OCI-LY3 (cell line): ENCODE measurements around the gene TMEM19.
A peak's percentile ranks its signal among the peaks of the same experiment; 100 is the strongest.

Experiments
- H2AFZ ChIP-seq: fragments of 200-600, 300-600 bp; shearing (Covaris generic); 2 replicates; pipeline ENCODE4 v1.6.0; 2014; ENCODE audit warnings: antibody characterized with exemption, low read depth, low read length
- H3K27ac ChIP-seq: fragments of 200-600, 300-600 bp; sonication (generic); 2 replicates; pipeline ENCODE4 v1.5.1; 2014; ENCODE audit warnings: mild to moderate bottlenecking, low read length, moderate library complexity, mixed read lengths
- H3K27me3 ChIP-seq: fragments of 200-600, 300-600 bp; sonication (generic); 2 replicates; pipeline ENCODE4 v1.6.1; 2014; ENCODE audit warnings: low read depth, low read length, mixed read lengths
- H3K36me3 ChIP-seq: fragments of 200-600, 300-600 bp; sonication (generic); replicated peaks from 2 replicates; pipeline ENCODE3; 2014; ENCODE audit warnings: low read depth, low read length, mixed read lengths
- H3K4me1 ChIP-seq: fragments of 300-600, 200-600 bp; sonication (generic); 2 replicates; pipeline ENCODE4 v1.6.1; 2014; ENCODE audit warnings: low read length, mixed read lengths
- H3K4me2 ChIP-seq: fragments of 200-600, 300-600 bp; sonication (generic); 2 replicates; pipeline ENCODE4 v1.6.1; 2014; ENCODE audit warnings: low read length, mixed read lengths
- H3K4me3 ChIP-seq: fragments of 300-600, 200-600 bp; sonication (generic); 2 replicates; pipeline ENCODE4 v1.5.1; 2014; ENCODE audit warnings: antibody characterized with exemption, mild to moderate bottlenecking, low read length, moderate library complexity
- H3K79me2 ChIP-seq: fragments of 300-600, 200-600 bp; shearing (Covaris generic); 2 replicates; pipeline ENCODE4 v1.6.1; 2014; ENCODE audit warnings: mild to moderate bottlenecking, low read length, mixed read lengths
- H3K9ac ChIP-seq: fragments of 300-600, 200-600 bp; shearing (Covaris generic); 2 replicates; pipeline ENCODE4 v1.6.0; 2014; ENCODE audit warnings: mild to moderate bottlenecking, low read length, moderate library complexity
- H3K9me3 ChIP-seq: fragments of 200-600, 300-600 bp; shearing (Covaris generic); 2 replicates; pipeline ENCODE4 v1.6.1; 2014; ENCODE audit warnings: low read length, mixed read lengths; ENCODE audit not compliant: insufficient read depth
- H4K20me1 ChIP-seq: fragments of 200-600, 300-600 bp; sonication (generic); 2 replicates; pipeline ENCODE4 v1.6.1; 2016; ENCODE audit warnings: low read length, mixed read lengths; ENCODE audit not compliant: insufficient read depth
- EZH2phosphoT487 ChIP-seq: fragments of 200-600 bp; shearing (Covaris generic); IDR thresholded peaks from 2 replicates; pipeline ENCODE4 v1.6.1; 2018; ENCODE audit warnings: antibody characterized with exemption, mixed run types, low read depth
- TF ChIP-seq, protein P1 (sequence below): fragments of 200-600, 300-600 bp; sonication (generic); IDR thresholded peaks from 2 replicates; pipeline ENCODE4 v1.5.1; 2014; ENCODE audit warnings: antibody characterized with exemption, low read length, low read depth

TMEM19 gene

DNA sequence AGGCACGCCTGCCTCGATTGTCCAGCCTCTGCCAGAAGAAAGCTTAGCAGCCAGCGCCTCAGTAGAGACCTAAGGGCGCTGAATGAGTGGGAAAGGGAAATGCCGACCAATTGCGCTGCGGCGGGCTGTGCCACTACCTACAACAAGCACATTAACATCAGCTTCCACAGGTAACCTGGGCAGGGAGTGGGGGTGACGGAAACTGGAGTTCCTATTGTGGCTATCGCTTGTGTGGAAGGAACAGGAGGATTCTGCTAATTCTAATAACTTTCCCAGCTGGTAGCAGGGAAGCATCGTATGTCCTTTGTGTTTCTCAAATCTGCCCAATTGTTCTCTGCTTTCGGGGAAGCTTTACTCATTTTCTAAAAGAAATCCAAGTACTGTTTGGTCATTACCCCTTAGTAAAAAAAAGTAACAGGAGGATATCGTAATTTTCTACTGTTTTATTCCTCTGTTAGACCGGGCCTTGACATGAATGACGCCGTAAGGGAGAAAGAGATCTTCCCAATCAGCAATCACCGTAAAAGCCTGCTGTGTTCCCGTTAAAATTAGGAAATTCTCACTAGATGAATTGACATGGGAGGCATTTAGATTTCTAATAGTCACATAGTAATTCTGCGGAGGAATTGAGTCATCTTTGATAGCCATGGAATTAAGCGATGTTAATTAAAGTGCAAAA lies 21.3 kb upstream of the TMEM19 start:
- no peaks in the 10 kb centered on the region for H3K27me3 ChIP-seq

DNA sequence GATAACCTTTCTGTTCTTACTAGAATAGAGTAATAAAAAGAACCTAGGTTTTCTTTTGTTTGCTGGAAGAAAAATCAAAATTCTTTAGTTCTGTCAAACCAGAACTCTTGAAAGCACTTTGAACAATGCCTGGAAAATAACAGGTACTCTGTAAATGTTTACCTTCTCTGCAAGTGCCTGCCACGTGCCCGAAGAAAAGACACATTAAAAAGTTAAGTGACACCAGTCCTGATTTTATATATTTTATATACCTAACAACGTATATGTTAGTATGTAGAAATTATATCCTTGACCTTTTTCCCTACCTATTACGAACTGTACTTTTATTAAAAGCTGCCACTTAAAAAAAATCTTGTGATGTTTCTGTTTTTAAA lies 20.8 kb upstream of the TMEM19 start:
- peak overlapping the region; percentile 91 for H3K27ac ChIP-seq
- H3K9ac ChIP-seq: peak overlapping the region; percentile 95
- peaks cover 11% of the 10 kb centered on the region for H3K36me3 ChIP-seq
- TF ChIP-seq EZH2phosphoT487: no peak
- TF ChIP-seq, protein P1, sequence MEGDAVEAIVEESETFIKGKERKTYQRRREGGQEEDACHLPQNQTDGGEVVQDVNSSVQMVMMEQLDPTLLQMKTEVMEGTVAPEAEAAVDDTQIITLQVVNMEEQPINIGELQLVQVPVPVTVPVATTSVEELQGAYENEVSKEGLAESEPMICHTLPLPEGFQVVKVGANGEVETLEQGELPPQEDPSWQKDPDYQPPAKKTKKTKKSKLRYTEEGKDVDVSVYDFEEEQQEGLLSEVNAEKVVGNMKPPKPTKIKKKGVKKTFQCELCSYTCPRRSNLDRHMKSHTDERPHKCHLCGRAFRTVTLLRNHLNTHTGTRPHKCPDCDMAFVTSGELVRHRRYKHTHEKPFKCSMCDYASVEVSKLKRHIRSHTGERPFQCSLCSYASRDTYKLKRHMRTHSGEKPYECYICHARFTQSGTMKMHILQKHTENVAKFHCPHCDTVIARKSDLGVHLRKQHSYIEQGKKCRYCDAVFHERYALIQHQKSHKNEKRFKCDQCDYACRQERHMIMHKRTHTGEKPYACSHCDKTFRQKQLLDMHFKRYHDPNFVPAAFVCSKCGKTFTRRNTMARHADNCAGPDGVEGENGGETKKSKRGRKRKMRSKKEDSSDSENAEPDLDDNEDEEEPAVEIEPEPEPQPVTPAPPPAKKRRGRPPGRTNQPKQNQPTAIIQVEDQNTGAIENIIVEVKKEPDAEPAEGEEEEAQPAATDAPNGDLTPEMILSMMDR: no peak
- 0 out of 2 replicates have a peak overlapping the region, but pooled peaks have one; percentile 80 for H2AFZ ChIP-seq
- no peaks in the 10 kb centered on the region for H3K9me3 ChIP-seq
- H3K79me2 ChIP-seq: peaks cover 58% of the 10 kb centered on the region
- H3K27me3 ChIP-seq: no peaks in the 10 kb centered on the region
- H3K4me3 ChIP-seq: peak overlapping the region; percentile 92
- H4K20me1 ChIP-seq: peaks cover 14% of the 10 kb centered on the region
- peaks cover 17% of the 10 kb centered on the region for H3K4me1 ChIP-seq
- H3K4me2 ChIP-seq: peak overlapping the region; percentile 91

More for the DNA sequence above, 21.3 kb upstream of the TMEM19 start:
- Histone ChIP-seq H2AFZ (peak overlapping the region; percentile 80), H3K4me3 (peak overlapping the region; percentile 92), H3K9ac (peak overlapping the region; percentile 95), H3K4me1 (peaks cover 17% of the 10 kb centered on the region), H3K4me2 (peak overlapping the region; percentile 91), H3K27ac (peak overlapping the region; percentile 91), H4K20me1 (peaks cover 14% of the 10 kb centered on the region), H3K9me3 (no peaks in the 10 kb centered on the region), H3K36me3 (peaks cover 16% of the 10 kb centered on the region), H3K79me2 (peaks cover 63% of the 10 kb centered on the region)
- TF ChIP-seq, protein P1: no peak
- no peak for TF ChIP-seq EZH2phosphoT487

DNA sequence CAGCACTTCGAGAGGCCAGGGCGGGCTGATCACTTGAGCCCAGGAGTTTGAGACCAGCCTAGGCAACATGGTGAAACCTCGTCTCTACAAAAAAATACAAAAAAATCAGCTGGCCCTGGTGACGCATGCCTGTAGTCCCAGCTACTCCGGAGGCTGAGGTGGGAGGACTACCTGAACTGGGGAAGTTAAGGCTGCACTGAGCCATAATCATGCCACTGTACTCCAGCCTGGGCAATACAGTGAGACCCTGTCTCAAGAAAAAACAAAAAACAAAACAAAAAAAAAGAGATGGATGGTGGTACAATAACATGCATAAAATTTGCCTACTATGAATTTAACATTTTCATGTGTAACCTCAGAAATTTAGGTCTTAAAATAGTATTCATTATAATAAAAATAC lies 19.6 kb upstream of the TMEM19 start:
- Histone ChIP-seq H3K4me1 (peaks cover 17% of the 10 kb centered on the region), H2AFZ (no peak overlapping the region), H3K27me3 (no peaks in the 10 kb centered on the region), H3K4me2 (no peak overlapping the region), H3K4me3 (no peak overlapping the region), H3K27ac (no peak overlapping the region), H3K79me2 (peaks cover 46% of the 10 kb centered on the region), H4K20me1 (peaks cover 14% of the 10 kb centered on the region), H3K9ac (no peak overlapping the region), H3K9me3 (no peaks in the 10 kb centered on the region), H3K36me3 (peaks cover 6% of the 10 kb centered on the region)
- TF ChIP-seq EZH2phosphoT487: no peak
- TF ChIP-seq, protein P1: no peak

DNA sequence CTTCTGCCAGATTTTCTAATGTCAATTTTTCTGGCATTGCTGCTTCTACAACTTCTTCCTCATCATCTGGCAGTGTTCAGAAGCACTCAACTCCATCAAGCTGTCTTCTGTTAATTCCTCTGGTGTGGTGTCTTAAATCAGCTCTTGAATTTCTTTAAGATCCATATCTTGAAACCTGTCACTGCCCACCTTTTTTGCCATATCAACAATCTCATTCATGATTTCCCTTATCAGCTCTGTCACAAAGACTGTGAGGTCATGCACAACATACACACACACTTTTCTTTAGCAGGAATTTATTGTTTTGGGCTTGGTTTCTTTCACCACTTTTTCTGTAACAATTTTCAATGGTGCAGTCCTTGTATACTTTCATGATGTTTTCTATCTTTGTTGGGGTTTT lies 14.6 kb upstream of the TMEM19 start:
- no peaks in the 10 kb centered on the region for H3K36me3 ChIP-seq
- H3K9ac ChIP-seq: no peak overlapping the region
- H3K27ac ChIP-seq: no peak overlapping the region
- H3K9me3 ChIP-seq: no peaks in the 10 kb centered on the region
- no peak overlapping the region for H3K4me2 ChIP-seq
- H3K27me3 ChIP-seq: no peaks in the 10 kb centered on the region
- peaks cover under 1% of the 10 kb centered on the region; the same call in 1 of the 2 replicates for H3K79me2 ChIP-seq
- no peaks in the 10 kb centered on the region for H3K4me1 ChIP-seq
- H3K4me3 ChIP-seq: no peak overlapping the region
- no peak overlapping the region for H2AFZ ChIP-seq
- TF ChIP-seq, protein P1: no peak
- TF ChIP-seq EZH2phosphoT487: no peak
- H4K20me1 ChIP-seq: no peaks in the 10 kb centered on the region
